ENCODE measurements around the gene SUN3. TPM values are rescaled to one million over a fixed set of nuclear protein-coding genes. Genes with fewer than 3 reads are reported as not detected.

SUN3 gene
- total and polyA plus RNA-seq, 3 donors from 2014 or later = 12.8 to 64.5 (median 29.1) TPM

DNA sequence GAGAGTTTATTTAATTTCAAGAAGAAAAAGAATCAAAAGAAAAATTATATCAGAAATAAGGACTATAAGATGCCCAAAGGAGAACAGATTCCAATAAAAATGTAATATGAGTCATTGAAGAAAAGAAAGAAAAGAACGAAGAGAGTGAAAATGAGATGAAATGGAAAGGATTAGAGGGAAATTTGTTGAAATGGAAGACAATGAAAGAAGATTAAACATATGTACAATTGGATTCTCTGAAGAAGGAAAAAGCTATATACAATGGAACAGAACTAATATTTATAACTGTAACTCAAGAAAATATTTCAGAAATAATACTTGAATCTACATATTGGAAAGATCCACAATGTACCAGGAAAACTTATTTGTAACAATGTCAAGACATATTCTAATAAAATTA is 35.1 kb upstream of the SUN3 start:
- intact Hi-C loops (cut with DNase I; ENCODE audit: low total_unique reads) = no loop called here
- no peaks in the 10 kb centered on the region for H3K27me3 ChIP-seq
- no peak overlapping the region for H3K4me3 ChIP-seq
- H3K27ac ChIP-seq = no peak overlapping the region
- no peaks in the 10 kb centered on the region for H3K4me1 ChIP-seq
- H3K36me3 ChIP-seq (ENCODE audit: low read depth, missing control alignments) = no peaks in the 10 kb centered on the region
- no peak for TF ChIP-seq POLR2A (IDR thresholded peaks at IDR 0.05)
- TF ChIP-seq, protein P1, sequence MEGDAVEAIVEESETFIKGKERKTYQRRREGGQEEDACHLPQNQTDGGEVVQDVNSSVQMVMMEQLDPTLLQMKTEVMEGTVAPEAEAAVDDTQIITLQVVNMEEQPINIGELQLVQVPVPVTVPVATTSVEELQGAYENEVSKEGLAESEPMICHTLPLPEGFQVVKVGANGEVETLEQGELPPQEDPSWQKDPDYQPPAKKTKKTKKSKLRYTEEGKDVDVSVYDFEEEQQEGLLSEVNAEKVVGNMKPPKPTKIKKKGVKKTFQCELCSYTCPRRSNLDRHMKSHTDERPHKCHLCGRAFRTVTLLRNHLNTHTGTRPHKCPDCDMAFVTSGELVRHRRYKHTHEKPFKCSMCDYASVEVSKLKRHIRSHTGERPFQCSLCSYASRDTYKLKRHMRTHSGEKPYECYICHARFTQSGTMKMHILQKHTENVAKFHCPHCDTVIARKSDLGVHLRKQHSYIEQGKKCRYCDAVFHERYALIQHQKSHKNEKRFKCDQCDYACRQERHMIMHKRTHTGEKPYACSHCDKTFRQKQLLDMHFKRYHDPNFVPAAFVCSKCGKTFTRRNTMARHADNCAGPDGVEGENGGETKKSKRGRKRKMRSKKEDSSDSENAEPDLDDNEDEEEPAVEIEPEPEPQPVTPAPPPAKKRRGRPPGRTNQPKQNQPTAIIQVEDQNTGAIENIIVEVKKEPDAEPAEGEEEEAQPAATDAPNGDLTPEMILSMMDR (IDR thresholded peaks at IDR 0.05) = no peak
- H3K9me3 ChIP-seq = no peaks in the 10 kb centered on the region
- DNase-seq = no peak
- WGBS, 2 donors = 81 to 89% methylated on average over 1 of the region's 1 CpG

DNA sequence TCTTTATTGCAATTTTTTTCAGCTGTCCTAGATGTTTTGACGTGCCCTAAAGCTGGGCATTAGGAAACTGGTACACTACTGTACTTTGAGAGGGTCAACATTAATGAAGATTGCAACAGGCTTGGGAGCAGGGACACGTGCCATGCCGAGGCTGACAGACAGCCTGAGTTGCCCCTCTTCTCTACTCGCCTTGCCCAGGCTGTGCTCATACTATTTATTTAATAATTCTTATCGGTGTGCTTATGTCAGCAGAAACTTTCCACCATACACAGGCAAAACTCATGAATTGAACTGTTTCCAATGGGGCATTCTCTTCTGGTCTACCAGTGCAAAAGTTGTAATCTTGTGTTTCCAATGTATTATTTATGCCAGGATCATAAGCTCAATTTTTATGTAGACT is 30.8 kb upstream of the SUN3 start:
- no peaks in the 10 kb centered on the region for H3K9me3 ChIP-seq
- no peaks in the 10 kb centered on the region for H3K36me3 ChIP-seq (ENCODE audit: low read depth, missing control alignments)
- H3K27ac ChIP-seq = no peak overlapping the region
- no peaks in the 10 kb centered on the region for H3K4me1 ChIP-seq
- no peak for DNase-seq
- H3K4me3 ChIP-seq = no peak overlapping the region
- TF ChIP-seq, protein P1 (IDR thresholded peaks at IDR 0.05) = no peak
- TF ChIP-seq POLR2A (IDR thresholded peaks at IDR 0.05) = no peak
- intact Hi-C loops (cut with DNase I; ENCODE audit: low total_unique reads) = no loop called here
- 84 to 91% methylated on average over 5 of the region's 5 CpGs for WGBS, 2 donors
- H3K27me3 ChIP-seq = no peaks in the 10 kb centered on the region

DNA sequence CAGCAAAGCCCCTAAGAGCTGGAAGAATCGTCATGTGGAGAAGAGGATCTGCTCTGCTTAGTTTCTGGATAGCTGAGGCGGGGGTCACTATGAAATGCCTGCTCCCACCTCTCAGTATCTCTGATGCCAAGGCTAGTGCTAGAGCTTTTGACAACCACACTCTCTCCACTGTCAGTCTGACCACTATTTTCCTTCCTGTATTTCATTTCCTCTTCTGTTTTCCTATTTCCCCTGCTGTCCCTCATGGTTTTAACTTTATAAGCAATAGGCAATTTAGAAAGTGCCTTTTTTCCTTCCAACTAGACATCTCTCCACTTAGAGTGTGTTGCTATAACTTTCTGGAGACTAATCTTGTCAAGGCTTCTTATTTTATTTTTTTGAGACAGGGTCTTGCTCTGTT is 30.1 kb upstream of the SUN3 start:
- intact Hi-C loops (cut with DNase I; ENCODE audit: low total_unique reads) = no loop called here
- no peak overlapping the region for H3K27ac ChIP-seq
- H3K36me3 ChIP-seq (ENCODE audit: low read depth, missing control alignments) = no peaks in the 10 kb centered on the region
- DNase-seq = no peak
- H3K27me3 ChIP-seq = no peaks in the 10 kb centered on the region
- TF ChIP-seq, protein P1 (IDR thresholded peaks at IDR 0.05) = no peak
- no peak for TF ChIP-seq POLR2A (IDR thresholded peaks at IDR 0.05)
- no peaks in the 10 kb centered on the region for H3K4me1 ChIP-seq
- 85 to 96% methylated on average over 2 of the region's 2 CpGs for WGBS, 2 donors
- no peaks in the 10 kb centered on the region for H3K9me3 ChIP-seq
- H3K4me3 ChIP-seq = no peak overlapping the region

DNA sequence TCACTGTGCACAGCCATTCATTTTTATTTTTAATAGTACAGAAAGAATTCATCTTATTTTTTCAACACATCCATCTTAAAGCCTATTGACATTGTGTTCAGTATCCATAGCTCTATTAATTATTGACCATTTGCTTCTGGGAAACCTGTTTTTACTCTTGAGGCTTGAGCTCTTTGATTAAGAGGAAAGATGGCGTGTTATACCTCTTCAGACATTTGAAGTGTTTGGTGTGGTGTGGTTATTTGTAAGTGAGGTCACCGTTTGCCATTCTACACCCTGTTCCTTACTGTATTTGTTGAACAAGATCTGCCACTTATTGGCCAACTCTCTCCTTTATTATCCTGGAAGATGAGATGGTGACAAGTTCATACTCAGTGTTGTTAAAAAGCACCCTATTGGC is 24.8 kb upstream of the SUN3 start:
- Histone ChIP-seq H3K27me3 (no peaks in the 10 kb centered on the region), H3K36me3 (ENCODE audit: low read depth, missing control alignments) (no peaks in the 10 kb centered on the region), H3K27ac (no peak overlapping the region), H3K4me1 (no peaks in the 10 kb centered on the region), H3K9me3 (no peaks in the 10 kb centered on the region), H3K4me3 (no peak overlapping the region)
- intact Hi-C loops (cut with DNase I; ENCODE audit: low total_unique reads) = no loop called here
- WGBS, 2 donors = 87 to 95% methylated on average over 2 of the region's 2 CpGs
- no peak for TF ChIP-seq POLR2A (IDR thresholded peaks at IDR 0.05)
- TF ChIP-seq, protein P1 (IDR thresholded peaks at IDR 0.05) = no peak
- DNase-seq = no peak

DNA sequence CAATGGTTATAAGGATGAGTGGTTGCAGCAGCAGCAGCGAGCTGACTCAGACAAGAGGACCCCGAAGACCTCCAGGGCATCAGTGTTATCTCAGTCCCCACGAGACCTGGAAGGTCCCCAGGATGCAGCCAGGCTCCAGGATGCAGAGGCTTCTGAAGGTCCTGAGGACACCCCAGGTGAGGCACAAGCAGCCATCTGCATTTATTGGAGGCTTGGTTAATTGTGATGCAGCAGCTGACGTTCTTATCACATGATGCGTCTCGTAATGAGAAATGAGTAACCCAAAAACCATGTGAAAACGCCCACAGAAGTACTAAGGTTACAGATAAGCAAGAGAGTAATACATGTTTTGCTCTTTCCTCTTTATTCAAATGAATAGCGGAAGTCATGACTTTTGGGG is 23.8 kb upstream of the SUN3 start:
- Histone ChIP-seq H3K4me1 (no peaks in the 10 kb centered on the region), H3K4me3 (no peak overlapping the region), H3K27ac (no peak overlapping the region), H3K9me3 (no peaks in the 10 kb centered on the region), H3K27me3 (no peaks in the 10 kb centered on the region), H3K36me3 (ENCODE audit: low read depth, missing control alignments) (no peaks in the 10 kb centered on the region)
- TF ChIP-seq, protein P1 (IDR thresholded peaks at IDR 0.05) = no peak
- TF ChIP-seq POLR2A (IDR thresholded peaks at IDR 0.05) = no peak
- intact Hi-C loops (cut with DNase I; ENCODE audit: low total_unique reads) = no loop called here
- DNase-seq = no peak
- WGBS, 2 donors = 68 to 73% methylated on average over 8 of the region's 8 CpGs
